ENCODE results near the gene FBXW11.

DNA sequence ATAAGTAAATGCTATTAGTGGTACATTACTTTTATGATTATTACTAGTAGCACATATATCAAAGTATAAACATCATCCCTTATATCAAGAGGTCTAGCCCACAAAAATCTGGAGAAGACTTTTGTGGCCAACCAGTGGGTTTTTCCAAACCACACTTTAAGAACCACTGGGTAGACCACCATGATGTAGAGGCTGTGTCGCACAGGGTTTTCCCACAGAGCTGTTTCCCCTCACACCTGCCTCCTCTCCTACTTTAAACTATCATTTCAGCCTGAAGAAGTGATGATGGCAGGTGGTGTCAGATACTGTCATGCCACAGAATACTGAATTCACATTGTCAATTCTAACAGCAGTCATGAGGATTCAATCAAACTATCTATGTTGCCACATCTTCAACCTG lies 109.2 kb downstream of the FBXW11 start:
- no peak for TF ChIP-seq CTCF (conservative IDR thresholded peaks at IDR 0.05; ENCODE audit: low read length)
- no peak for TF ChIP-seq EZH2phosphoT487 (IDR thresholded peaks at IDR 0.05; ENCODE audit: borderline replicate concordance)

Measured in Loucy (cell line).